HepG2 (cell line): ENCODE measurements around the gene CUL7.

Experiments used
- ARNTL ChIP-seq: sonication (generic); formaldehyde crosslinking; IDR thresholded peaks from 2 replicates; pipeline ENCODE4 v1.4.0; 2020; ENCODE audit warnings: mild to moderate bottlenecking, missing genetic modification reagents
- CBX1 ChIP-seq: IDR thresholded peaks from one replicate; pipeline ENCODE4 v1.6.1; 2016; ENCODE audit warnings: antibody characterized with exemption, low read depth
- EZH2 ChIP-seq: conservative IDR thresholded peaks from 2 replicates; pipeline ENCODE4 v1.6.1; 2012; ENCODE audit warnings: mild to moderate bottlenecking, low read depth, low read length, moderate library complexity
- FOSL2 ChIP-seq: sonication (generic); formaldehyde crosslinking; IDR thresholded peaks from 2 replicates; pipeline ENCODE4 v1.4.0; 2020; ENCODE audit warnings: missing genetic modification reagents
- KDM1A ChIP-seq: IDR thresholded peaks from 2 replicates; pipeline ENCODE4 v1.6.1; 2016; ENCODE audit warnings: missing compliant biosample characterization
- MAX ChIP-seq: IDR thresholded peaks from 2 replicates; pipeline ENCODE4 v1.6.1; 2012; ENCODE audit warnings: inconsistent platforms
- NR3C1 ChIP-seq: sonication (generic); formaldehyde crosslinking; IDR thresholded peaks from 2 replicates; pipeline ENCODE4 v1.4.0; 2020; ENCODE audit warnings: missing genetic modification reagents
- SIN3A ChIP-seq: IDR thresholded peaks from 2 replicates; pipeline ENCODE4 v1.6.1; 2011; ENCODE audit warnings: low read depth, mild to moderate bottlenecking, control low read depth, low read length, borderline replicate concordance
- STAT5B ChIP-seq: sonication (generic); formaldehyde crosslinking; IDR thresholded peaks from 2 replicates; pipeline ENCODE4 v1.4.0; 2020; ENCODE audit warnings: missing genetic modification reagents
- ZBTB40 ChIP-seq, 2 experiments: fragments of 450-650 bp in 1 of 2; sonication (generic) in 1 of 2; formaldehyde crosslinking in 1 of 2; IDR thresholded peaks; 2 replicates each; pipeline versions ENCODE4 v1.6.1 to v1.8.0; 2016 to 2022; ENCODE audit warnings: antibody characterized with exemption in 1 of 2, mild to moderate bottlenecking in 1 of 2, missing genetic modification reagents in 1 of 2
- ZNF331 ChIP-seq: sonication (generic); formaldehyde crosslinking; IDR thresholded peaks from 2 replicates; pipeline ENCODE4 v1.4.0; 2020; ENCODE audit warnings: missing genetic modification reagents
- ZNF607 ChIP-seq: sonication (generic); formaldehyde crosslinking; IDR thresholded peaks from 2 replicates; pipeline ENCODE4 v1.5.1; 2020; ENCODE audit warnings: missing genetic modification reagents, mild to moderate bottlenecking, borderline replicate concordance

- TF ChIP-seq EZH2 (no peak), ARNTL (CRISPR knock-in tag) (no peak), KDM1A (CRISPR knock-in tag) (no peak), CBX1 (no peak), NR3C1 (CRISPR knock-in tag) (no peak), ZNF331 (CRISPR knock-in tag) (no peak), ZBTB40 (IDR thresholded peaks at IDR 0.05) (no peak), ZBTB40 (CRISPR knock-in tag; IDR thresholded peaks at IDR 0.05) (no peak), ZNF607 (CRISPR knock-in tag) (no peak), STAT5B (CRISPR knock-in tag) (no peak), SIN3A (no peak), MAX (no peak), FOSL2 (CRISPR knock-in tag) (no peak)
Measured at GRCh38 chr6:43097098-43097489, 43.4 kb upstream of the CUL7 start.
